Vagina (tissue), 2 donors: Measurements from ENCODE around the gene SLC13A5.

Experiments used
- CTCF ChIP-seq, 3 experiments: fragments of 450-650 bp in 2 of 3; fragments of 200-600 bp in 1 of 3; sonication (generic) in 1 of 3; IDR thresholded peaks; one replicate each; pipeline ENCODE4 v1.5.1; 2017 to 2019; ENCODE audit warnings: antibody characterized with exemption in 3 of 3, mild to moderate bottlenecking in 2 of 3, moderate library complexity in 2 of 3
- POLR2A ChIP-seq, 2 donors: fragments of 450-650 bp; IDR thresholded peaks; one replicate each; pipeline ENCODE4 v1.6.1; 2017; ENCODE audit warnings: antibody characterized with exemption in 2 of 2, mild to moderate bottlenecking in 2 of 2, moderate library complexity in 2 of 2

DNA sequence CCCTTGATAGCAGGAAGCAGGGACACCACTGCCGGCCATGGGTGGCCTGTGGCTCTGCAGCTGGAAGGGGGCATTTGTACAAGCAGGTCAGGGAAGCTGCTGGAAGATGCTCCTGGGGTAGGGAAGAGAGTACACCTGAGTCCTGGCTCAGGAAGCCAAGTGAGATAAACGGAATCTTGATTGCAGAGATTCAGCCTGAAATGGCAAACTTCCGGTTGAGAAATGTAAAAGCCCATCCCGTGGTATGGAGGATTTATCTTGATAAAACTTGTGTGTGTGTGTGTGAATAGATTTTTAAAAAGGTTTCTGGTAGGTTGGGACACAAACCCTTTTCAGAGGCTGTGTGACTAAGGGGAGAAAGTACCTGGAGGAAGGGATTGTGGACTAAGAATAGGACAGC, 32.0 kb downstream of the SLC13A5 start:
- TF ChIP-seq CTCF (IDR thresholded peaks at IDR 0.05) (no peak), POLR2A (IDR thresholded peaks at IDR 0.05) (no peak)
